PC-9 (cell line): ENCODE data around the gene CC2D1A. TPM values are rescaled to one million over a fixed set of nuclear protein-coding genes. Genes with fewer than 3 reads are reported as not detected.
A peak's percentile ranks its signal among the peaks of the same experiment; 100 is the strongest.

Source experiments
- BruUV-seq: library from RNA; stranded (reverse); fragments of 400-500 nt; replicated peaks from 2 replicates; lab custom pipeline; 2021; lab: Mats Ljungman, UMichigan
- CTCF ChIA-PET: fragments of 300-600 bp; sonication (Branson Sonifier 250); formaldehyde crosslinking; loops from one replicate; lab custom pipeline; 2022; ENCODE audit warnings: antibody characterized with exemption; lab: Charles Lee
- POLR2A ChIA-PET: fragments of 300-600 bp; sonication (Branson Sonifier 250); formaldehyde crosslinking; loops from one replicate; lab custom pipeline; 2022; ENCODE audit warnings: antibody characterized with exemption; ENCODE audit not compliant: unreplicated experiment; lab: Charles Lee
- DNase-seq, 2 experiments: peaks; one replicate each; pipeline versions ENCODE4 v3.0.0 to v3.0.0-alpha.2; 2015 to 2022; ENCODE audit warnings: mixed read lengths in 1 of 2
- H2AFZ ChIP-seq: fragments of 200-600 bp; sonication (generic); 2 replicates; pipeline ENCODE4 v1.8.1; 2017; ENCODE audit warnings: antibody characterized with exemption
- H3F3A ChIP-seq: fragments of 200-600 bp; sonication (generic); 2 replicates; pipeline ENCODE4 v1.8.1; 2017; ENCODE audit warnings: antibody characterized with exemption, mild to moderate bottlenecking, low read depth; ENCODE audit not compliant: insufficient read depth
- H3K27ac ChIP-seq: fragments of 200-600 bp; sonication (generic); 2 replicates; pipeline ENCODE4 v1.6.1; 2016; ENCODE audit warnings: mixed run types
- H3K27me3 ChIP-seq: fragments of 200-600 bp; sonication (generic); 2 replicates; pipeline ENCODE4 v1.6.1; 2016; ENCODE audit warnings: low read depth, mixed run types; ENCODE audit not compliant: insufficient read depth
- H3K36me3 ChIP-seq: fragments of 200-600 bp; sonication (generic); 2 replicates; pipeline ENCODE4 v1.6.1; 2016; ENCODE audit warnings: low read depth, mixed run types
- H3K4me1 ChIP-seq: fragments of 200-600 bp; sonication (generic); replicated peaks from 2 replicates; pipeline ENCODE4 v1.6.1; 2016; ENCODE audit warnings: mixed run types; ENCODE audit not compliant: insufficient read depth
- H3K4me2 ChIP-seq: fragments of 200-600 bp; sonication (generic); 2 replicates; pipeline ENCODE4 v1.6.1; 2017; ENCODE audit warnings: mixed run types
- H3K4me3 ChIP-seq: fragments of 200-600 bp; sonication (generic); 2 replicates; pipeline ENCODE4 v1.6.1; 2016; ENCODE audit warnings: mixed run types
- H3K79me2 ChIP-seq: fragments of 200-600 bp; sonication (generic); 2 replicates; pipeline ENCODE4 v1.6.1; 2017; ENCODE audit warnings: low read depth, mixed run types
- H3K9me2 ChIP-seq: fragments of 200-600 bp; sonication (generic); 2 replicates; pipeline ENCODE4 v1.8.1; 2017; ENCODE audit warnings: mild to moderate bottlenecking; ENCODE audit not compliant: insufficient read depth
- H3K9me3 ChIP-seq: fragments of 200-600 bp; sonication (generic); 2 replicates; pipeline ENCODE4 v1.8.1; 2016; ENCODE audit warnings: low read depth; ENCODE audit not compliant: insufficient read depth
- H4K20me1 ChIP-seq: fragments of 200-600 bp; sonication (generic); 2 replicates; pipeline ENCODE4 v1.8.1; 2017; ENCODE audit not compliant: insufficient read depth
- CTCF ChIP-seq: fragments of 200-600 bp; sonication (generic); conservative IDR thresholded peaks from 2 replicates; pipeline ENCODE4 v1.6.1; 2017; ENCODE audit warnings: mixed run types, antibody characterized with exemption, mild to moderate bottlenecking, moderate library complexity
- EZH2 ChIP-seq: fragments of 200-600 bp; sonication (generic); IDR thresholded peaks from 2 replicates; pipeline ENCODE4 v1.8.0; 2017; ENCODE audit warnings: antibody characterized with exemption, low read depth
- intact Hi-C: fragments of 100-400 bp; cut with micrococcal nuclease; formaldehyde crosslinking; loops from one replicate; pipeline ENCODE4 v1.10.0; 2022; ENCODE audit not compliant: unreplicated experiment
- total RNA-seq: library from RNA; stranded (reverse); gene quantifications from 2 replicates; pipeline ENCODE4 v1.2.3, GENCODE V29; 2021

Gene CC2D1A
- total RNA-seq, 1 experiment from 2014 or later = 55.1 TPM

DNA sequence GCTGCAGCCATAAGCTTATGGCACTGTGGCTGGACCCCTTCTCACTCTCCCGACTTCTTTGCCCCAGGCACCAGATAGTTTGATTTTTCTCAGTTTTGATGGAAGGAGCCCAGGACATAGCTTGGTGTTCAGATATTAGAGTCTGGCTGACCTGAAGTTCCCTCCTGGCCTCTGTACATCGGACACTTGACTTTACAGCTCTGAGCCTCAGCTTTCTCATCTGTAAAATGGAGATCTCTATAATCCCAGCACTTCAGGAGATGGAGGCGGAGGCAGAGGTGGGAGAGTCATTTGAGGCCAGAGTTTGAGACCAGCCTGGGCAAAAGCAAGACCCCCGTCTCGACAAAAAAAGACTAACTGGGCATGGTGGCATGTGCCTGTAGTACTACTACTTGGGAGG, 909 bp downstream of the CC2D1A start:
- H3K9me2 ChIP-seq = no peaks in the 10 kb centered on the region
- no peak for DNase-seq
- peak overlapping the region; percentile 79 for H3K4me2 ChIP-seq
- peaks cover 20% of the 10 kb centered on the region for H3K79me2 ChIP-seq
- intact Hi-C loops = no loop called here
- H2AFZ ChIP-seq = peak overlapping the region; percentile 60
- no peak for TF ChIP-seq CTCF
- TF ChIP-seq EZH2 = no peak
- no peaks in the 10 kb centered on the region for H3K27me3 ChIP-seq
- ChIA-PET CTCF (interaction anchor here (0.6 kb wide), 1 partner anchor 326 kb away, joined by 3 read pairs; no protein-coding TSS in a partner anchor), POLR2A (interaction anchor here (0.6 to 1.0 kb wide), 2 partner anchors 140 to 159 kb away, joined by 7 read pairs; a partner anchor contains a TSS)
- peaks cover 17% of the 10 kb centered on the region for H3K36me3 ChIP-seq
- peak overlapping the region; percentile 69 for H3K4me3 ChIP-seq
- no peaks in the 10 kb centered on the region for H3K9me3 ChIP-seq
- H3F3A ChIP-seq = peaks cover 22% of the 10 kb centered on the region; the same call in 1 of the 2 replicates
- TSS peak; percentile 71 for BruUV-seq
- H4K20me1 ChIP-seq = no peaks in the 10 kb centered on the region
- H3K27ac ChIP-seq = no peak overlapping the region
- H3K4me1 ChIP-seq = peaks cover 11% of the 10 kb centered on the region; the same call in 1 of the 2 replicates

GRCh38 chr19:13908674-13909073, 2.7 kb downstream of the CC2D1A start:
- H3F3A ChIP-seq = peaks cover 18% of the 10 kb centered on the region; the same call in 1 of the 2 replicates
- peaks cover 11% of the 10 kb centered on the region; the same call in 1 of the 2 replicates for H3K4me1 ChIP-seq
- H2AFZ ChIP-seq = no peak overlapping the region
- no TSS peak for BruUV-seq
- H4K20me1 ChIP-seq = no peaks in the 10 kb centered on the region
- peaks cover 20% of the 10 kb centered on the region for H3K79me2 ChIP-seq
- no peaks in the 10 kb centered on the region for H3K9me3 ChIP-seq
- CTCF ChIA-PET = no interaction called here
- no peak overlapping the region for H3K4me3 ChIP-seq
- peaks cover 20% of the 10 kb centered on the region for H3K36me3 ChIP-seq
- no peaks in the 10 kb centered on the region for H3K27me3 ChIP-seq
- H3K27ac ChIP-seq = no peak overlapping the region
- intact Hi-C loops = no loop called here
- no peak for TF ChIP-seq CTCF
- TF ChIP-seq EZH2 = no peak
- DNase-seq = no peak
- POLR2A ChIA-PET = no interaction called here
- no peak overlapping the region for H3K4me2 ChIP-seq
- no peaks in the 10 kb centered on the region for H3K9me2 ChIP-seq

DNA sequence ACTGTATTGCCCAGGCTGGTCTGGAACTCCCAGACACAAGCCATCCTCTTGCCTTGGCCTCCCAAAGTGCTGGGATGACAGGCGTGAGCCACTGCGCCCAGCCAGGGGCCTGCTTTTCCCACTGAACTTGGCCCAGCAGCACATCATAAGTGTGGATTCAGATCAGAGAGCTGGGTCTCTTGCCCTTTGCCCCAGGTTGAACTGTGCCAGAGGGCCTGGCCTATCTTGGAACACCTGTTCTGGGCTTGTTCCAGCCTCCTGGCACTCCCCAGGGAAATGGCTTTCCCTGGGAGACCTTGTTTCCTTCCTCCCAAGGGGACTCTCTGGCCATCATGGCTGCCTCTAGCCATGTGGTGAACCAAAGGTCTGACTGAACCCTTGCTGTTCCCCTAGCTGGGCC, 3.4 kb downstream of the CC2D1A start:
- H3K79me2 ChIP-seq = peaks cover 20% of the 10 kb centered on the region
- H3K4me3 ChIP-seq = no peak overlapping the region
- H3K9me2 ChIP-seq = no peaks in the 10 kb centered on the region
- no peak overlapping the region for H3K4me2 ChIP-seq
- H3K36me3 ChIP-seq = peaks cover 24% of the 10 kb centered on the region
- POLR2A ChIA-PET = no interaction called here
- H3F3A ChIP-seq = peaks cover 12% of the 10 kb centered on the region; the same call in 1 of the 2 replicates
- H3K27me3 ChIP-seq = no peaks in the 10 kb centered on the region
- H2AFZ ChIP-seq = no peak overlapping the region
- no peak for DNase-seq
- CTCF ChIA-PET = no interaction called here
- intact Hi-C loops = no loop called here
- H4K20me1 ChIP-seq = no peaks in the 10 kb centered on the region
- no peaks in the 10 kb centered on the region for H3K9me3 ChIP-seq
- BruUV-seq = no TSS peak
- no peak overlapping the region for H3K27ac ChIP-seq
- TF ChIP-seq EZH2 = no peak
- TF ChIP-seq CTCF = no peak
- H3K4me1 ChIP-seq = peaks cover 11% of the 10 kb centered on the region; the same call in 1 of the 2 replicates
